Lower lobe of right lung (tissue), 2 donors: ENCODE measurements around the gene WDFY3. TPM values are rescaled to one million over a fixed set of nuclear protein-coding genes. Genes with fewer than 3 reads are reported as not detected.

ENCODE experiments used
- ATAC-seq, 2 donors: fragments of 200-7000 bp; cut with Tn5 transposase; one replicate each; pipeline ENCODE4 v1.9.1; 2020 to 2022; ENCODE audit warnings: mild to moderate bottlenecking in 2 of 2, moderate library complexity in 2 of 2
- DNase-seq: peaks from one replicate; pipeline ENCODE4 v3.0.0-alpha.2; 2020
- H3K27ac ChIP-seq: fragments of 200-600 bp; one replicate; pipeline ENCODE4 v1.8.0; 2022
- H3K27me3 ChIP-seq: fragments of 200-600 bp; one replicate; pipeline ENCODE4 v1.8.0; 2022; ENCODE audit warnings: low read depth
- H3K36me3 ChIP-seq: fragments of 200-600 bp; one replicate; pipeline ENCODE4 v1.8.0; 2022; ENCODE audit warnings: mild to moderate bottlenecking
- H3K4me1 ChIP-seq: fragments of 200-600 bp; one replicate; pipeline ENCODE4 v1.8.0; 2022
- H3K4me3 ChIP-seq: fragments of 200-600 bp; one replicate; pipeline ENCODE4 v1.8.0; 2022; ENCODE audit warnings: mild to moderate bottlenecking
- H3K9me3 ChIP-seq: fragments of 200-600 bp; one replicate; pipeline ENCODE4 v1.8.0; 2022
- CTCF ChIP-seq: fragments of 200-600 bp; IDR thresholded peaks from one replicate; pipeline ENCODE4 v1.8.0; 2022; ENCODE audit warnings: antibody characterized with exemption, mild to moderate bottlenecking
- intact Hi-C: fragments of 100-400 bp; cut with DNase I; formaldehyde crosslinking; loops from one replicate; pipeline ENCODE4 v1.11.0; 2022
- total RNA-seq: library from RNA; stranded (reverse); fragmentation: NEBNext Ultra II Directional; extraction: Animal tissue kit (Norgen Biotek cat#: 25700); gene quantifications from one replicate; pipeline ENCODE4 v1.2.1, GENCODE V29; 2021
- donor health status: DM: no; HTN: yes; CAD: no; lungs with severe emphysema.

The WDFY3 gene
- total RNA-seq, 1 donor from 2014 or later = 125 TPM

- no peak overlapping the region for H3K27ac ChIP-seq
- ATAC-seq (no peak), DNase-seq (no peak)
- intact Hi-C loops = no loop called here
- no peaks in the 10 kb centered on the region for H3K27me3 ChIP-seq
- TF ChIP-seq CTCF = no peak
- H3K9me3 ChIP-seq = no peaks in the 10 kb centered on the region
- H3K4me1 ChIP-seq = peaks cover 20% of the 10 kb centered on the region
- no peak overlapping the region for H3K4me3 ChIP-seq
- H3K36me3 ChIP-seq = no peaks in the 10 kb centered on the region
Measured at GRCh38 chr4:84651499-84651898, 315.0 kb downstream of the WDFY3 start.

- DNase-seq = no peak
- no peak for TF ChIP-seq CTCF
- peak overlapping the region; percentile 50 for H3K27ac ChIP-seq
- H3K9me3 ChIP-seq = no peaks in the 10 kb centered on the region
- intact Hi-C loops = no loop called here
- peak; percentile 77 to 87 for ATAC-seq
- H3K4me3 ChIP-seq = no peak overlapping the region
- H3K4me1 ChIP-seq = peaks cover 20% of the 10 kb centered on the region
- no peaks in the 10 kb centered on the region for H3K27me3 ChIP-seq
- H3K36me3 ChIP-seq = no peaks in the 10 kb centered on the region
Measured at GRCh38 chr4:84648863-84649647, 317.4 kb downstream of the WDFY3 start.

DNA sequence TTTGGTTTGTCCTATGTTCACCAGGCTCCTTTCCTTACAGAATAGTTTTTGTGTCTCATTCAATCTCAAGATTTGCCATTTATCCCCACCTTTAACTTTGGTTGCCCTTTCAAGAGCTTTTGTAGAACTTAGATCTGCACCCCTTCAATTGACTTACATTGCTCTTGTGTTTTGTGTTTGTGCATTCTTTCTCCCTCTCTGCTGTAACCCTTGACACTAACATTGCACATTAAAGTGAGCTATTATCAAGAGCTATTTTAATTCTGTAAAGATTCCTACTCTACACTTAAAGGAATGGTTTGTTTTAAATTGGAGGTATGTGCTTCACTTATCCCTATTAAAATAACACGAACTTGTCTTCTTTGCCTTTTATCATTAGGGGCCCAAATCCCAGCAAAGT is 318.3 kb downstream of the WDFY3 start:
- no peak for TF ChIP-seq CTCF
- ATAC-seq (peak; percentile 30 to 53), DNase-seq (no peak)
- H3K27ac ChIP-seq = no peak overlapping the region
- H3K4me1 ChIP-seq = peaks cover 20% of the 10 kb centered on the region
- no peaks in the 10 kb centered on the region for H3K36me3 ChIP-seq
- intact Hi-C loops = no loop called here
- no peaks in the 10 kb centered on the region for H3K27me3 ChIP-seq
- no peaks in the 10 kb centered on the region for H3K9me3 ChIP-seq
- no peak overlapping the region for H3K4me3 ChIP-seq

DNA sequence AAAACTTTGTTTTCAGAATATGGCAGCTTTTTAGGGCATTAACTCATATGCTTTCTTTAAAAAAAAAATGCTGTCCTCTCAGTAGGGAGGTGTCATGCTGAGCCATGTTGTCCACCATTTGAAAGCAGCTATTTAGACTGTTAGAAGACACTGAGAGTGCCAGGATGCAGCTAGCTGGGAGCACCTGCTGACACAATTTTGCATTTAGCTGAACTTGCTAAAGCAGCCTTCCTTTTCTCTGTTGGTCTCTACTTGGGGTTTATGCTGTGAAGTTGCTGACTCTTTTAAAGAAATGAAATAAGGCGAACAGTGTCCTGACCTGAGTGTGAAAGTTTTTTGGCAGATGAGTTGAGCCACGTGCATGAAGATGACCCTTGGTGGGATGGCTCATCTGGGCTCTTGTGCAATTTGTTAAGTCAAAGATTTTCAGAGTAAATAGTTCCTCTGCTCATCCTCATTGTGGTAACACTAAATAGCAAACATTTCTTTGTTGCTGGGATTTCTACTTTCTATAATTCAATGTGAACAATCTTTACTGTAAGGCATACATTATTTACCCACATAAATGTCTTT is 319.1 kb downstream of the WDFY3 start:
- no peak for ATAC-seq
- Histone ChIP-seq H3K9me3 (no peaks in the 10 kb centered on the region), H3K4me1 (peaks cover 20% of the 10 kb centered on the region), H3K27ac (no peak overlapping the region), H3K4me3 (no peak overlapping the region), H3K27me3 (no peaks in the 10 kb centered on the region), H3K36me3 (no peaks in the 10 kb centered on the region)
- intact Hi-C loops = no loop called here
- no peak for DNase-seq
- no peak for TF ChIP-seq CTCF

DNA sequence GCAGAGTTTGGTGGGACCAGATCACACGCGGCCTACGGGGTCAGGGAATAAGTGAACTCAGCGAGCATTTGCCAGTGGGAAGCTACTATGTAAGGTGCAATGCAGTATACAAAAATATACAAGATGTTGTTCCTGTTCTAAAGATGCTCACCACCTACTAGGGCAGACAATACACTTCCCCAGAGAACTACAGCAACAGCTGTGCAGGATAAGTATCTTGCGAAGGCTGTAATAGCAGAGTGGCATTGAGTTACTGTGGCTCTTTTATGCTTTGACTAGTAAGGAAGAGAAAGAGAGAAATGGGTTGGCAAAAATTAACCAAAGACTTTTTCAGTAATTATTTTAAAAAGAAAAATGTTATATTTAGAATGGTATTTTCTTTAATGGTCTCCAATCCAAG is 322.4 kb downstream of the WDFY3 start:
- no peaks in the 10 kb centered on the region for H3K9me3 ChIP-seq
- no peak for TF ChIP-seq CTCF
- H3K4me1 ChIP-seq = peaks cover 12% of the 10 kb centered on the region
- H3K27me3 ChIP-seq = no peaks in the 10 kb centered on the region
- intact Hi-C loops = no loop called here
- no peak overlapping the region for H3K27ac ChIP-seq
- H3K4me3 ChIP-seq = no peak overlapping the region
- H3K36me3 ChIP-seq = no peaks in the 10 kb centered on the region
- no peak for DNase-seq
- no peak for ATAC-seq
